H9 (cell line): ENCODE data around the gene PREX1. TPM values are rescaled to one million over a fixed set of nuclear protein-coding genes. Genes with fewer than 3 reads are reported as not detected.

Experiments used
- DNase-seq: peaks from one replicate; pipeline ENCODE4 v3.0.0-alpha.2; 2017
- H2AFZ ChIP-seq: one replicate; pipeline ENCODE4 v1.6.1; 2013; ENCODE audit warnings: mild to moderate bottlenecking, low read length, control low read depth, moderate library complexity
- H2AK5ac ChIP-seq: 2 replicates; pipeline ENCODE4 v1.6.1; 2013; ENCODE audit warnings: low read length, control low read depth, mixed read lengths; ENCODE audit not compliant: insufficient read length
- H2BK120ac ChIP-seq: one replicate; pipeline ENCODE4 v1.6.1; 2013; ENCODE audit warnings: low read depth, mild to moderate bottlenecking, low read length, control low read depth, inconsistent platforms; ENCODE audit not compliant: poor library complexity, severe bottlenecking
- H2BK12ac ChIP-seq: 2 replicates; pipeline ENCODE4 v1.6.1; 2013; ENCODE audit warnings: low read length, control low read depth, mixed read lengths, low read depth; ENCODE audit not compliant: insufficient read length
- H2BK15ac ChIP-seq: 2 replicates; pipeline ENCODE4 v1.6.1; 2013; ENCODE audit warnings: low read depth, low read length, control low read depth
- H2BK20ac ChIP-seq: one replicate; pipeline ENCODE4 v1.6.1; 2013; ENCODE audit warnings: low read depth, mild to moderate bottlenecking, low read length, control low read depth, inconsistent platforms; ENCODE audit not compliant: poor library complexity, severe bottlenecking
- H2BK5ac ChIP-seq: 2 replicates; pipeline ENCODE4 v1.6.1; 2013; ENCODE audit warnings: low read length, control low read depth, mixed read lengths; ENCODE audit not compliant: insufficient read length
- H3K14ac ChIP-seq: 2 replicates; pipeline ENCODE4 v1.6.1; 2013; ENCODE audit warnings: low read length, control low read depth; ENCODE audit not compliant: insufficient read depth
- H3K18ac ChIP-seq: 2 replicates; pipeline ENCODE4 v1.6.1; 2013; ENCODE audit warnings: low read depth, mild to moderate bottlenecking, mixed read lengths, low read length, control low read depth; ENCODE audit not compliant: insufficient read length
- H3K23ac ChIP-seq: 2 replicates; pipeline ENCODE4 v1.6.1; 2013; ENCODE audit warnings: low read length, control low read depth, mixed read lengths, low read depth; ENCODE audit not compliant: insufficient read length
- H3K23me2 ChIP-seq: 2 replicates; pipeline ENCODE4 v1.6.1; 2013; ENCODE audit warnings: low read depth, mild to moderate bottlenecking, mixed read lengths, low read length, control low read depth; ENCODE audit not compliant: insufficient read length, poor library complexity, severe bottlenecking
- H3K27ac ChIP-seq: 2 replicates; pipeline ENCODE4 v1.5.1; 2013; ENCODE audit warnings: low read length, control low read depth, mixed read lengths, low read depth; ENCODE audit not compliant: insufficient read length
- H3K27me3 ChIP-seq: 2 replicates; pipeline ENCODE4 v1.6.1; 2013; ENCODE audit warnings: low read length, control low read depth, inconsistent platforms; ENCODE audit not compliant: insufficient read depth
- H3K4ac ChIP-seq: 2 replicates; pipeline ENCODE4 v1.6.1; 2013; ENCODE audit warnings: low read depth, mild to moderate bottlenecking, control low read depth, inconsistent platforms, low read length, moderate library complexity
- H3K4me1 ChIP-seq: 2 replicates; pipeline ENCODE4 v1.6.1; 2013; ENCODE audit warnings: low read length, control low read depth, inconsistent platforms; ENCODE audit not compliant: insufficient read depth
- H3K4me2 ChIP-seq: 2 replicates; pipeline ENCODE4 v1.6.1; 2013; ENCODE audit warnings: low read length, control low read depth, mixed read lengths; ENCODE audit not compliant: insufficient read length, insufficient read depth
- H3K56ac ChIP-seq: 2 replicates; pipeline ENCODE4 v1.6.1; 2013; ENCODE audit warnings: low read depth, mild to moderate bottlenecking, mixed read lengths, low read length, control low read depth; ENCODE audit not compliant: insufficient read length
- H3K79me1 ChIP-seq: 2 replicates; pipeline ENCODE4 v1.6.1; 2013; ENCODE audit warnings: low read depth, mild to moderate bottlenecking, moderate library complexity, low read length, control low read depth, inconsistent platforms; ENCODE audit not compliant: insufficient read depth, poor library complexity, severe bottlenecking
- H3K79me2 ChIP-seq: 2 replicates; pipeline ENCODE4 v1.6.1; 2013; ENCODE audit warnings: low read length, control low read depth, inconsistent platforms; ENCODE audit not compliant: insufficient read depth
- H3K9ac ChIP-seq: 2 replicates; pipeline ENCODE4 v1.6.1; 2013; ENCODE audit warnings: low read length, control low read depth, mixed read lengths; ENCODE audit not compliant: insufficient read length; ENCODE audit errors: extremely low read depth
- H3K9me3 ChIP-seq: one replicate; pipeline ENCODE4 v1.6.1; 2013; ENCODE audit warnings: low read depth, low read length, inconsistent platforms; ENCODE audit not compliant: control insufficient read depth
- H3T11ph ChIP-seq: one replicate; pipeline ENCODE4 v1.6.1; 2013; ENCODE audit warnings: mild to moderate bottlenecking, low read length, control low read depth, inconsistent platforms
- H4K20me1 ChIP-seq: one replicate; pipeline ENCODE4 v1.6.1; 2013; ENCODE audit not compliant: control insufficient read depth, insufficient read length, insufficient read depth
- H4K5ac ChIP-seq: 2 replicates; pipeline ENCODE4 v1.6.1; 2013; ENCODE audit warnings: low read depth, mild to moderate bottlenecking, mixed read lengths, low read length, control low read depth; ENCODE audit not compliant: insufficient read length
- H4K8ac ChIP-seq: replicated peaks from 2 replicates; pipeline ENCODE4 v1.6.1; 2013; ENCODE audit warnings: low read length, control low read depth, mixed read lengths, low read depth; ENCODE audit not compliant: insufficient read length
- H4K91ac ChIP-seq: 2 replicates; pipeline ENCODE4 v1.6.1; 2013; ENCODE audit warnings: low read depth, mild to moderate bottlenecking, moderate library complexity, mixed read lengths, low read length, control low read depth; ENCODE audit not compliant: insufficient read length
- H3K27ac Mint-ChIP-seq, 3 experiments: 2 replicates in 2 of 3; 3 replicates in 1 of 3; pipeline ENCODE4 v1.8.0; 2020 to 2021; ENCODE audit warnings: mixed read lengths in 3 of 3, mild to moderate bottlenecking in 1 of 3, moderate library complexity in 1 of 3
- H3K27me3 Mint-ChIP-seq: 2 replicates; pipeline ENCODE4 v1.8.0; 2021; ENCODE audit warnings: low read depth, mild to moderate bottlenecking, moderate library complexity, mixed read lengths
- H3K36me3 Mint-ChIP-seq, 3 experiments: 2 replicates in 2 of 3; 3 replicates in 1 of 3; pipeline ENCODE4 v1.8.0; 2020 to 2021; ENCODE audit warnings: low read depth in 3 of 3, mixed read lengths in 3 of 3; ENCODE audit not compliant: insufficient read depth in 1 of 3
- H3K4me1 Mint-ChIP-seq, 2 experiments: 2 replicates each; pipeline ENCODE4 v1.8.0; 2020; ENCODE audit warnings: mixed read lengths in 2 of 2
- H3K4me3 Mint-ChIP-seq, 2 experiments: 2 replicates in 1 of 2; 3 replicates in 1 of 2; pipeline ENCODE4 v1.8.0; 2020 to 2021; ENCODE audit warnings: mild to moderate bottlenecking in 2 of 2, mixed read lengths in 2 of 2, moderate library complexity in 1 of 2
- H3K9me3 Mint-ChIP-seq, 2 experiments: 2 replicates in 1 of 2; 3 replicates in 1 of 2; pipeline ENCODE4 v1.8.0; 2020; ENCODE audit warnings: mild to moderate bottlenecking in 2 of 2, mixed read lengths in 2 of 2, moderate library complexity in 1 of 2
- WGBS: extraction: QIAGEN DNeasy Blood & Tissue Kit; methylation state at CpG from one replicate; pipeline ENCODE4 v1.1.7; 2013; ENCODE audit warnings: missing lambda C conversion rate, low lambda C conversion rate, mixed read lengths; ENCODE audit not compliant: insufficient read length; ENCODE audit errors: extremely low coverage; 5-methylcytosine and 5-hydroxymethylcytosine counted together
- total RNA-seq: library from RNA; stranded (reverse); gene quantifications from 2 replicates; pipeline ENCODE4 v1.2.1, GENCODE V29; 2021
- TF ChIP-seq, protein P1 (sequence below): fragments of 200-600 bp; sonication (generic); conservative IDR thresholded peaks from 3 replicates; pipeline ENCODE4 v1.8.0; 2021; ENCODE audit warnings: antibody characterized with exemption, mild to moderate bottlenecking

Gene PREX1
- total RNA-seq, 1 experiment from 2014 or later = 6.6 TPM

DNA sequence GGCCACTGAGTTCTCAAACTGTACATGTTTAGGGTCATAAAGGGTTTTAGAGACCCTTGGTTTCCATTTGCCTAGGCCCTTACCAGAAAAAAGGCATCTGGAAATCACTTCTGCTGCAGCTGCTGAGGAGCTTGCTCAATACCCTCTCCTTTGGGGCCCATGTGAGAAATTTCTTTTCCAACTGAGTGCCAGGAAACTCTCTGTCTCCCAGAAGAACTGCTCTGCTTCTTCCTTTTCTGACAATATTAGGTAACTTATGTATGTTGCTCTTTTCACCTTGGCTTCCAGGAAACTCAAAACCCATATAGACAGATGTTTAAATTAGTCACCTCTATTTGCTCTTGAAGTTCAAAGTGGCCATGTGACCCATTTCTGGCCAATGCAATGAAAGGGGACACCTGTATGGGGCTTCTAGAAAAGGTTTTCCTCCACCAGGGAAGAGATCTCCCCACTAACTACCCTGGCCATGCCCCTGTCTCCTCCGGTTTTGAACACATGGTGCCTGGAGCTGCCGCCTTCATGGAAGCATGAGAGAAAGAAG, 121.6 kb downstream of the PREX1 start:
- no peak overlapping the region for H3K14ac ChIP-seq
- TF ChIP-seq, protein P1, sequence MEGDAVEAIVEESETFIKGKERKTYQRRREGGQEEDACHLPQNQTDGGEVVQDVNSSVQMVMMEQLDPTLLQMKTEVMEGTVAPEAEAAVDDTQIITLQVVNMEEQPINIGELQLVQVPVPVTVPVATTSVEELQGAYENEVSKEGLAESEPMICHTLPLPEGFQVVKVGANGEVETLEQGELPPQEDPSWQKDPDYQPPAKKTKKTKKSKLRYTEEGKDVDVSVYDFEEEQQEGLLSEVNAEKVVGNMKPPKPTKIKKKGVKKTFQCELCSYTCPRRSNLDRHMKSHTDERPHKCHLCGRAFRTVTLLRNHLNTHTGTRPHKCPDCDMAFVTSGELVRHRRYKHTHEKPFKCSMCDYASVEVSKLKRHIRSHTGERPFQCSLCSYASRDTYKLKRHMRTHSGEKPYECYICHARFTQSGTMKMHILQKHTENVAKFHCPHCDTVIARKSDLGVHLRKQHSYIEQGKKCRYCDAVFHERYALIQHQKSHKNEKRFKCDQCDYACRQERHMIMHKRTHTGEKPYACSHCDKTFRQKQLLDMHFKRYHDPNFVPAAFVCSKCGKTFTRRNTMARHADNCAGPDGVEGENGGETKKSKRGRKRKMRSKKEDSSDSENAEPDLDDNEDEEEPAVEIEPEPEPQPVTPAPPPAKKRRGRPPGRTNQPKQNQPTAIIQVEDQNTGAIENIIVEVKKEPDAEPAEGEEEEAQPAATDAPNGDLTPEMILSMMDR = no peak
- H3K9me3 Mint-ChIP-seq = no peaks in the 10 kb centered on the region
- H4K5ac ChIP-seq = no peak overlapping the region
- H3K79me2 ChIP-seq = no peaks in the 10 kb centered on the region
- no peak overlapping the region for H3K27ac Mint-ChIP-seq
- DNase-seq = no peak
- no peak overlapping the region for H2BK15ac ChIP-seq
- H3K4ac ChIP-seq = no peak overlapping the region
- H2AFZ ChIP-seq = no peak overlapping the region
- no peak overlapping the region for H4K91ac ChIP-seq
- no peaks in the 10 kb centered on the region for H3K4me1 ChIP-seq
- no peak overlapping the region for H4K8ac ChIP-seq
- H3K4me1 Mint-ChIP-seq = peaks cover 0 to 5% of the 10 kb centered on the region in 2 experiments; a peak in 1 of 4 replicates
- H3K18ac ChIP-seq = no peak overlapping the region
- no CpG with 5 or more reads among the region's 2 CpGs for WGBS
- H3K27me3 ChIP-seq = no peaks in the 10 kb centered on the region
- no peak overlapping the region for H2BK5ac ChIP-seq
- H3K9me3 ChIP-seq = no peaks in the 10 kb centered on the region
- no peak overlapping the region for H3K4me3 Mint-ChIP-seq
- H3T11ph ChIP-seq = no peak overlapping the region
- H2BK12ac ChIP-seq = no peak overlapping the region
- H2BK120ac ChIP-seq = no peak overlapping the region
- no peak overlapping the region for H2BK20ac ChIP-seq
- H3K23ac ChIP-seq = no peak overlapping the region
- H3K27me3 Mint-ChIP-seq = no peaks in the 10 kb centered on the region
- no peak overlapping the region for H3K9ac ChIP-seq
- no peaks in the 10 kb centered on the region for H3K23me2 ChIP-seq
- no peak overlapping the region for H3K27ac ChIP-seq
- H4K20me1 ChIP-seq = no peaks in the 10 kb centered on the region
- H3K36me3 Mint-ChIP-seq = peaks cover 0 to 3% (median 2%) of the 10 kb centered on the region in 3 experiments; a peak in 1 of 7 replicates
- H3K4me2 ChIP-seq = no peak overlapping the region
- H2AK5ac ChIP-seq = no peak overlapping the region
- H3K79me1 ChIP-seq = no peaks in the 10 kb centered on the region
- no peak overlapping the region for H3K56ac ChIP-seq
